ENCODE results near the gene YLPM1. TPM values are rescaled to one million over a fixed set of nuclear protein-coding genes. Genes with fewer than 3 reads are reported as not detected.
A peak's percentile ranks its signal among the peaks of the same experiment; 100 is the strongest.

YLPM1 gene
- total RNA-seq, 1 donor from 2014 or later = 110 TPM

GRCh38 chr14:74840603-74841030 lies 77.5 kb downstream of the YLPM1 start:
- DNase-seq (ENCODE audit: low spot score) = no peak

GRCh38 chr14:74841230-74842207 lies 78.4 kb downstream of the YLPM1 start:
- DNase-seq (ENCODE audit: low spot score) = no peak

DNA sequence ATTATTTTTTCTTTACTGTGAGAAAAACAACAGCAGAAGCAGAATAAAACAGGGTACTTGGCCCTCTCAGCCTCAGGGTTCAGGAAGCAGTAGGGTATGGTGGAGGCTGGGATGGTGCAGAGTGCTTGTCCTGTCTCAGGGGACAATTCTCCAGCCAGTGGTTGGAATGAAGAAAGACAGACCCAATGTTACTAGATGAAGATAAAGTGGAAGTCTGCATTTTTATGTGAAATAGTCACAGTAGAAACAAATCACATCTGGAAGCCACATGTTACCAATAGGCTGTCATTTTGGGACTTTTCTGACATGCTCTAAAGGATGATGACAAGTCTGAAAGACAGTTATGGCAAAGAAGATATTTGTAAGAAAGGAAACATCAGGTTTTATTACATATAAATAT lies 80.5 kb downstream of the YLPM1 start:
- DNase-seq (ENCODE audit: low spot score) = no peak

GRCh38 chr14:74846168-74846567 lies 83.1 kb downstream of the YLPM1 start:
- no peak for DNase-seq (ENCODE audit: low spot score)

- no peak for DNase-seq (ENCODE audit: low spot score)
These were observed 84.0 kb downstream of the YLPM1 start for GRCh38 chr14:74846968-74847665.

GRCh38 chr14:74848768-74849167 lies 85.7 kb downstream of the YLPM1 start:
- no peak for DNase-seq (ENCODE audit: low spot score)

GRCh38 chr14:74852922-74853530 lies 89.9 kb downstream of the YLPM1 start:
- no peak for DNase-seq (ENCODE audit: low spot score)

GRCh38 chr14:74853581-74853980 lies 90.5 kb downstream of the YLPM1 start:
- DNase-seq (ENCODE audit: low spot score) = no peak

GRCh38 chr14:74855021-74855420 lies 91.9 kb downstream of the YLPM1 start:
- no peak for DNase-seq (ENCODE audit: low spot score)

DNA sequence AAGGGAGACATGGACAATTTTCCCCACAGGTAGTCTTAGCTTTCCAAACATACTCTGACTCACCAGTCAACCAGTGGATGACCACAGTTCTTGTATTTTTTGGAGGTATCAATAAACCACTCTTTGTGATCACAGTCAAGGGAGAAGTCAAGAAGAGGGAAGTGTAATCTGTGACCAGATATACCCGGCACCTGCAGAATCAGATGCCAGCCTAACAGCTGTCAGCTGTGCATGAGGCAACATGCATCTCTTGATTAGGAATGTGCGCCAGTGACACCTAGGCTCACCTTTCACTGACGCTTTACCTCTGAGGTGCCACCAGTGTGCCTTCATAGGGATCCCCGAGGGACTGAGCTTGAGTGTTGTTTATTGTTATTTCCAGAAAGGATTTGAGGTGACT lies 92.8 kb downstream of the YLPM1 start:
- DNase-seq (ENCODE audit: low spot score) = no peak

DNA sequence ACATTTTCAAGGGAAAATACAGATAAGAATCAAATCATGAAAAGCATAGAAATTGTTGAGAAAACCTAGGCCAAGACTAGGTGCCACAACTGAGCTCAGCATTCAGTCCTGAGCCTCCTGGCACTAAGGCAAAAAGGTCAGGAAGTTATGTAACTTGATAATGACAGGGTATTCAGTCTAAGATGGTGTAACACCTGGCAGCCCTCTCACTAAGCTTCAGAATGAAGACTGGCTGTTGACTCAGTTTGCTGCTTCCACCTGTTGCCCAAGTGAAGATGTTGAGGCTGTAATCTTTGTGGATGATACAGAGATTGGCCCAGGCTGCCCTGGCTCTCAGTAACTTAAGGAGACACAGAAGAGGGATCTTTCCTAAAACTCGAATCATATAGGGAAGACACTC lies 93.2 kb downstream of the YLPM1 start:
- DNase-seq (ENCODE audit: low spot score) = no peak

DNA sequence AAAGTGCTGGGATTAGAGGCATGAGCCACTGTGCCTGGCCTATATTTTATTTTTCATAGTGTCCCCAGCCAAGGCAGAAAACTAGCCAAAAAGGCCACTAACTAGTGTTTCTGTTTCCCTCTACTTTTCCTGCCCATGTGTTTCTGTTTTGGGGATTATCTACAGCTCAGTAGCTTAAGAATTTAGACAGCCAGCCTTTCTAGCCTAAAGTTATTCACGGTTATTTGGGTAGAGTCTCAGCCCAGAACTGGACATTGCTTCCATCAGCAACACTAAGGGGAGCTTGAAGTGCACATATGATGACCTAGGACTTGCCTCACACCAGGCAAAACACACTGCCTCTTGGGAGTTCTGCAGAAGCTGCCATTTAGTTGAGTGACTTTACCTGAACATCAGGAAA lies 94.9 kb downstream of the YLPM1 start:
- no peak for DNase-seq (ENCODE audit: low spot score)

- DNase-seq (ENCODE audit: low spot score) = no peak
These were observed 96.8 kb downstream of the YLPM1 start for GRCh38 chr14:74859757-74860552.

DNA sequence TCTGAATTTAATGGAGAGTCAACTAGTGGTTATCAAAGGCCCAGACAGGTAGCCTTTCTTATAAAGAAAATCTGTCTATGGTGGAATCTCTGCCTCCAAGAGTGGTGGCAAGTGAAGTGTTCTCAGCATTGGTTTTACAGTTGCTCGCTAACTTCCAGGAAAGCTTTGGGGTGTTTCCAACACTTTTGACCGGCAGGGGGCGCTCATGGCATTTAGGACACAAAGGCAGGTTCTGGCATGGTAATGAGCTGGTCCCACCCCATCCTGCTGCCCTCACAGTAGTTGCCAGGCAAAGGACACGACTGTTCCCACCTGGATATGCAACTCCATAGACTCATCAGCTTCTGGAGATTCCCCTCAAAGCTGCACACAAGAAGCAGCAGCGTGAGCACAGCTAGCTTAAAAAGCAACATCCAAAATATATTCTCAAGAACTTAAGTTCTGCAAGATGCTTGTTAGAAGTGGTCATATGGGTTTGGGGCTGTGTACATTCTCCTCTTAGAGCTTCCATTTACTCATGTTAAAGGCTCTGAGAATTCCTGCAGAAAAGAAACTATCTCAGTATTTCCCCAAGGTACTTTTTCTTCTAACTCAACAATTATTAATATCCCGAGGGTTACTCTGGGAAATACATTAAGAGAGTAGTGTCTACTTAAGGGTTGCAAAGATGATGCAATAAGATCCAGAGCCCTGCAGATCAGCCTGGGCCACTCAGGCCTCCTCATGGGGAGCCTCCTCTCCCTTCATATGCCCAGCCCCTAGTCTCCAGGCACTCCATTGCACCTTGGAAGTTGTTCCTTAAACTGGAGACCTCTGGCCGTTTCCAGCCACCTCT lies 98.0 kb downstream of the YLPM1 start:
- peak; percentile 93 for DNase-seq (ENCODE audit: low spot score)

GRCh38 chr14:74861734-74862090 lies 98.6 kb downstream of the YLPM1 start:
- no peak for DNase-seq (ENCODE audit: low spot score)

GRCh38 chr14:74863274-74863673 lies 100.2 kb downstream of the YLPM1 start:
- no peak for DNase-seq (ENCODE audit: low spot score)

- DNase-seq (ENCODE audit: low spot score) = no peak
These were observed 101.1 kb downstream of the YLPM1 start for GRCh38 chr14:74864198-74864597.

DNA sequence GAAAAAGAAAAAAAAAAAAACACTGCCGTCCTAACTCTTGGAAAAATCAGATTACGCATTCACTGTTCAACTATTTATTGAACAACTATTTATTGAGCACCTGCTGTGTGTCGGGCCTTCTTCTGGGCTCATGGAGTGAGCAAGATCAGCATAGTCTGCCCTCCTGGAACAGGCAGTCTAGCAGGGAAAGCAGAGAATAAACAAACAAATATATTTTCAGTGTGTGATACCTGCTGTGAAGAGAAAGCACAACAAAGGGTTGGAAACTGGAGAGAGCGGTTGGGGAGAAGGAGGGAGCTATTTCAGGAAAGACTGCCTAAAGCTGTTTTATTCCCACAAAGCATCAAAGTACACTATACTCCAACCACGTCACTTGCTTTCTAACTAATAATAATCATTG lies 102.0 kb downstream of the YLPM1 start:
- DNase-seq (ENCODE audit: low spot score) = no peak

DNA sequence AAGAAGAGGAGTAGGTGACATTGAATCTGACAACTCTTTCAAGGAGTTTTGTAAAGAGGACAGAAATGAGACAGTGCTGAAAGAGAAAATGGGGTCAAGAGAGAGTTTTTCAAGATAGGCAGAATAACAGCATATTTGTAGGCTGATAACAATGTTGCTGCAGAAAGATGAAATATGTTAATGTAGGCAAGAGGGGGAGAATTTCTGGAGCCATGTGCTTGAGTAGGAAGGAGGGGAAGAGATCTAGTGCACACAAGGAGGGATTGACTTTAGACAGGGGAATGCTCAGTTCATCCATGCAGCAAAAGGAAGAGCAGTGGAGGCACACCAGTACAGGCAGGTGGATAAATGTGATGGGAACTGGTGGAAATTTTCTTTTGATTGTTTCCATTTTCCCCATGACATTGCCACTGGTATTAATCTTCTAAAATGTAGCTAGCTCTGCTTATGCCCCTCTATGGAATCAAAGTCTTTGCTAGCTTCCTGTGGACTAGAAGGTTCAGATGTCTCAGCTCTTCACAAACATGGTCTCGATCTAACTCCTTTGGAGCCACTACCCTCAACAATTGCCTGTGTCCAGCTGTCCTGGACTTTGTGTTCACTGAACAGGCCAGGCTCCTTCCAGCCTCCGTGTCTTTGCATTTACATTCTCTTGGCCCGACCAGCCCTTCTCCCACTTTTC lies 103.7 kb downstream of the YLPM1 start:
- no peak for DNase-seq (ENCODE audit: low spot score)

DNA sequence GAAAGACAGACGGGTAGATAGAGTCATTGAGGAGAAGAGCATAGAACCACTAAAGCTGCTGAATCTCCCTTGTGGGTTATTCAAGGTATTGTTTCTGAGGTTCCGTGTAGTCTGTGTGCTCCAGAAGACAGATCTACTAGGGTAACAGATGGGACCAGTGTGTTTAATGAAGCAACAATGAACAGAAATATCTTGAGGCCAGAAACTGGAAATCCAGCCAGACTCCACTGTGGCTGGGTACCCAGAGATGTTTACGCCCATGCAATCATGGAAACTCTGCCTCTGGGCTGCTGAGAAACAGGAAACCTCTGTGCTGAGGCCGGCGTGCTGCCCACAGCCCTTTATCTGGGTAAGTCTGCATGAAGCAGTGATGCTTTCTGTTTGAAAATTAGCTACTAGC lies 104.6 kb downstream of the YLPM1 start:
- no peak for DNase-seq (ENCODE audit: low spot score)

Measured in ureter (tissue), 1 donor.